GM12878 (cell line): Measurements from ENCODE around the gene CAPZB. TPM values are rescaled to one million over a fixed set of nuclear protein-coding genes. Genes with fewer than 3 reads are reported as not detected.

Experiments used
- ATAC-seq: fragments of 200-7000 bp; cut with Tn5 transposase; 3 replicates; pipeline ENCODE4 v1.9.1; 2020; ENCODE audit warnings: mild to moderate bottlenecking, moderate library complexity
- BruUV-seq: library from RNA; stranded (reverse); fragments of 400-500 nt; replicated peaks from 2 replicates; lab custom pipeline; 2021; lab: Mats Ljungman, UMichigan
- CTCF ChIA-PET: fragments of 300-600 bp; sonication (Branson Sonifier 250); formaldehyde crosslinking; extraction: SDS; loops from one replicate; lab custom pipeline; 2021; ENCODE audit warnings: inconsistent platforms; lab: Yijun Ruan, JAX
- POLR2A ChIA-PET: fragments of 350-600 bp; formaldehyde crosslinking; extraction: SDS; loops from one replicate; lab custom pipeline; 2021; ENCODE audit warnings: inconsistent platforms; lab: Charles Lee
- RAD21 ChIA-PET: fragments of 300-600 bp; sonication (Branson Sonifier 250); formaldehyde crosslinking; loops from one replicate; lab custom pipeline; 2023; ENCODE audit warnings: antibody characterized with exemption; ENCODE audit not compliant: unreplicated experiment; lab: Charles Lee
- SMC1A ChIA-PET: fragments of 300-600 bp; sonication (Branson Sonifier 250); formaldehyde crosslinking; loops from one replicate; lab custom pipeline; 2023; ENCODE audit not compliant: unreplicated experiment, uncharacterized antibody; lab: Charles Lee
- DNase-seq: peaks from one replicate; pipeline ENCODE4 v3.0.0-alpha.2; 2011; ENCODE audit warnings: low read depth, low spot score
- FAIRE-seq: peaks from 3 replicates; lab custom pipeline; 2011; peaks lifted over from hg19 to GRCh38; lab: Jason Lieb, UNC
- H2AFZ ChIP-seq: 2 replicates; pipeline ENCODE4 v1.6.0; 2011; ENCODE audit warnings: low read depth, low read length, control low read depth; ENCODE audit not compliant: control insufficient read depth
- H3K27ac ChIP-seq: 2 replicates; pipeline ENCODE4 v1.5.1; 2011; ENCODE audit warnings: control low read depth; ENCODE audit not compliant: control insufficient read depth, insufficient read depth
- H3K27me3 ChIP-seq, 2 experiments: replicated peaks in 1 of 2; 2 replicates each; pipeline versions ENCODE4 v1.6.0 to v1.6.1; 2011; ENCODE audit warnings: low read length in 1 of 2; ENCODE audit not compliant: control insufficient read depth in 2 of 2, insufficient read depth in 2 of 2
- H3K36me3 ChIP-seq, 2 experiments: 2 replicates each; pipeline ENCODE4 v1.5.1; 2011; ENCODE audit warnings: low read length in 1 of 2; ENCODE audit not compliant: control insufficient read depth in 2 of 2, insufficient read depth in 2 of 2
- H3K4me1 ChIP-seq: 2 replicates; pipeline ENCODE4 v1.6.1; 2011; ENCODE audit warnings: mild to moderate bottlenecking, low read length, moderate library complexity, mixed read lengths; ENCODE audit not compliant: control insufficient read depth, insufficient read depth
- H3K4me2 ChIP-seq: 2 replicates; pipeline ENCODE4 v1.6.0; 2011; ENCODE audit warnings: control low read depth; ENCODE audit not compliant: control insufficient read depth, insufficient read depth
- H3K4me3 ChIP-seq: fragments of 200-600 bp; sonication (generic); 2 replicates; pipeline ENCODE4 v1.5.1; 2016
- H3K79me2 ChIP-seq: 2 replicates; pipeline ENCODE4 v1.6.0; 2011; ENCODE audit warnings: low read length; ENCODE audit not compliant: control insufficient read depth, insufficient read depth
- H3K9ac ChIP-seq: 2 replicates; pipeline ENCODE4 v1.8.0; 2011; ENCODE audit warnings: low read length, control low read depth, mixed read lengths; ENCODE audit not compliant: control insufficient read depth, insufficient read depth
- H3K9me3 ChIP-seq: replicated peaks from 3 replicates; pipeline ENCODE4 v1.5.1; 2011; ENCODE audit warnings: mild to moderate bottlenecking, low read length; ENCODE audit not compliant: control insufficient read depth, insufficient read depth
- H4K20me1 ChIP-seq: 2 replicates; pipeline ENCODE4 v1.6.0; 2011; ENCODE audit not compliant: control insufficient read depth, insufficient read depth
- BCL11A ChIP-seq: IDR thresholded peaks from 2 replicates; pipeline ENCODE4 v1.6.1; 2011; ENCODE audit warnings: low read depth, low read length
- BRCA1 ChIP-seq: IDR thresholded peaks from 2 replicates; pipeline ENCODE4 v1.6.1; 2011; ENCODE audit warnings: low read depth, low read length, improper control_type of control experiment
- E2F4 ChIP-seq: IDR thresholded peaks from 2 replicates; pipeline ENCODE4 v1.6.1; 2012; ENCODE audit warnings: low read depth, low read length, improper control_type of control experiment
- IKZF1 ChIP-seq: fragments of 450-650 bp; conservative IDR thresholded peaks from 2 replicates; pipeline ENCODE4 v1.6.1; 2017; ENCODE audit warnings: antibody characterized with exemption, mild to moderate bottlenecking
- IKZF2 ChIP-seq, 2 experiments: fragments of 450-650 bp; IDR thresholded peaks; 2 replicates each; pipeline ENCODE4 v1.6.1; 2017; ENCODE audit warnings: mild to moderate bottlenecking in 2 of 2, moderate library complexity in 2 of 2
- IRF5 ChIP-seq: fragments of 450-650 bp; IDR thresholded peaks from 2 replicates; pipeline ENCODE4 v1.6.1; 2017; ENCODE audit warnings: borderline replicate concordance
- MAX ChIP-seq: IDR thresholded peaks from 2 replicates; pipeline ENCODE4 v1.6.1; 2012; ENCODE audit warnings: low read depth, low read length, improper control_type of control experiment
- MEF2A ChIP-seq: IDR thresholded peaks from 2 replicates; pipeline ENCODE4 v1.6.1; 2011; ENCODE audit warnings: low read depth, mild to moderate bottlenecking, low read length, moderate library complexity; ENCODE audit not compliant: insufficient read depth
- MXI1 ChIP-seq: fragments of 150-350 bp; IDR thresholded peaks from 2 replicates; pipeline ENCODE4 v1.6.1; 2011; ENCODE audit warnings: low read depth, mild to moderate bottlenecking, inconsistent platforms, low read length, improper control_type of control experiment
- NFYB ChIP-seq: IDR thresholded peaks from 2 replicates; pipeline ENCODE4 v1.6.1; 2011; ENCODE audit warnings: low read depth, mild to moderate bottlenecking, low read length, improper control_type of control experiment, moderate library complexity; ENCODE audit not compliant: insufficient read depth
- NKRF ChIP-seq: fragments of 450-650 bp; conservative IDR thresholded peaks from 2 replicates; pipeline ENCODE4 v1.6.1; 2017; ENCODE audit warnings: mild to moderate bottlenecking, moderate library complexity
- RAD21 ChIP-seq: IDR thresholded peaks from 2 replicates; pipeline ENCODE4 v1.6.1; 2011; ENCODE audit warnings: mild to moderate bottlenecking, low read depth, low read length, moderate library complexity; ENCODE audit not compliant: insufficient read depth
- RAD51 ChIP-seq: fragments of 450-650 bp; IDR thresholded peaks from 2 replicates; pipeline ENCODE4 v1.6.1; 2016; ENCODE audit warnings: moderate library complexity, mild to moderate bottlenecking, inconsistent platforms
- TCF7 ChIP-seq: IDR thresholded peaks from 2 replicates; pipeline ENCODE4 v1.6.1; 2014; ENCODE audit warnings: antibody characterized with exemption, borderline replicate concordance
- ZBTB33 ChIP-seq: fragments of 450-650 bp; IDR thresholded peaks from 2 replicates; pipeline ENCODE4 v1.6.1; 2017; ENCODE audit warnings: mild to moderate bottlenecking
- ZNF384 ChIP-seq: IDR thresholded peaks from 2 replicates; pipeline ENCODE4 v1.6.1; 2012; ENCODE audit warnings: low read depth, mild to moderate bottlenecking, low read length, improper control_type of control experiment, borderline replicate concordance
- WGBS: methylation state at CpG from one replicate; pipeline ENCODE4 v1.1.6; 2016; ENCODE audit warnings: low lambda C conversion rate; ENCODE audit not compliant: insufficient replicate concordance, insufficient coverage; ENCODE audit errors: missing lambda C conversion rate; 5-methylcytosine and 5-hydroxymethylcytosine counted together
- in situ Hi-C: fragments of 300-500 bp; cut with MboI; formaldehyde crosslinking; loops from 9 replicates; pipeline ENCODE4 v1.14.3; 2018; ENCODE audit warnings: mixed read lengths
- intact Hi-C: fragments of 100-400 bp; cut with micrococcal nuclease; formaldehyde crosslinking; loops from one replicate; pipeline ENCODE4 v1.14.2; 2022; ENCODE audit not compliant: unreplicated experiment
- polyA plus RNA-seq, 11 experiments: library from polyadenylated mRNA; depleted of rRNA in 4 of 11; unstranded in 6 of 11; stranded (reverse) in 5 of 11; fragments of >200 nt; fragmentation: Nextera tagmentation in 4 of 11; fragmentation: Illumina TruSeq in 1 of 11; extraction: Ambion mirVana in 4 of 11; extraction: Trizol in 1 of 11; gene quantifications; 1 replicate in 1 of 11; 2 replicates in 10 of 11; pipeline versions ENCODE4 v1.2.1 to v1.2.3, GENCODE V29; 2011 to 2016; ENCODE audit warnings: inconsistent platforms in 2 of 11, missing spikeins in 2 of 11, low read depth in 1 of 11
- total RNA-seq, 4 experiments: library from RNA; depleted of rRNA in 3 of 4; stranded (reverse); fragments of >200 nt in 3 of 4; fragmentation: Illumina TruSeq in 1 of 4; extraction: Trizol in 1 of 4; gene quantifications; 2 replicates each; pipeline versions ENCODE4 v1.2.1 to v1.2.3, GENCODE V29; 2013 to 2021

CAPZB gene
- total and polyA plus RNA-seq, 10 of the 15 experiments (the other 5 are each of a cell fraction or from before 2014, with no cell fraction given) = 104 to 454 (median 213) TPM

GRCh38 chr1:19341201-19342061, 143.9 kb downstream of the CAPZB start:
- POLR2A ChIA-PET = no interaction called here
- in situ Hi-C loops = loop anchor here (5.0 kb wide), 1 partner anchor 241 kb away; no protein-coding TSS in a partner anchor
- TF ChIP-seq NFYB (no peak), E2F4 (no peak), BRCA1 (no peak), ZNF384 (no peak), TCF7 (no peak), IKZF2 (IDR thresholded peaks at IDR 0.05) (no peak), IRF5 (no peak), RAD51 (no peak), MAX (no peak), BCL11A (no peak), MXI1 (no peak), NKRF (no peak), ZBTB33 (no peak), RAD21 (peak; percentile 40), MEF2A (no peak), IKZF1 (0 out of 2 replicates have a peak, but pooled peaks have one; percentile 14)

More at GRCh38 chr1:19341201-19342061, 143.9 kb downstream of the CAPZB start:
- Histone ChIP-seq H3K36me3 (peaks cover 20 to 26% of the 10 kb centered on the region in 2 experiments; a peak in 3 of 4 replicates), H3K4me2 (no peak overlapping the region), H3K4me3 (no peak overlapping the region), H2AFZ (no peak overlapping the region), H3K9me3 (no peaks in the 10 kb centered on the region), H3K4me1 (0 out of 2 replicates have a peak, but pooled peaks cover 3% of the 10 kb centered on the region), H3K9ac (no peak overlapping the region), H3K27ac (no peak overlapping the region), H3K79me2 (no peaks in the 10 kb centered on the region), H3K27me3 (no peaks in the 10 kb centered on the region), H4K20me1 (no peaks in the 10 kb centered on the region)
- WGBS = 54% methylated on average over 25 of the region's 25 CpGs
- BruUV-seq = no TSS peak
- no peak for DNase-seq
- peak; percentile 88 for ATAC-seq
- ChIA-PET SMC1A (interaction anchor here (0.6 kb wide), 1 partner anchor 21 kb away, joined by 3 read pairs; no protein-coding TSS in a partner anchor), RAD21 (no interaction called here), CTCF (interaction anchor here (0.9 to 2.1 kb wide), 8 partner anchors 11 to 313 kb away, joined by 3 to 9 read pairs (median 3); no protein-coding TSS in a partner anchor)
- FAIRE-seq = peak; percentile 68
- intact Hi-C loops = no loop called here
